Measurements from ENCODE around the gene STK32C. TPM values are rescaled to one million over a fixed set of nuclear protein-coding genes. Genes with fewer than 3 reads are reported as not detected.

Gene STK32C
- total and polyA plus RNA-seq, 2 experiments from 2014 or later = 8.8 to 9.8 TPM

DNA sequence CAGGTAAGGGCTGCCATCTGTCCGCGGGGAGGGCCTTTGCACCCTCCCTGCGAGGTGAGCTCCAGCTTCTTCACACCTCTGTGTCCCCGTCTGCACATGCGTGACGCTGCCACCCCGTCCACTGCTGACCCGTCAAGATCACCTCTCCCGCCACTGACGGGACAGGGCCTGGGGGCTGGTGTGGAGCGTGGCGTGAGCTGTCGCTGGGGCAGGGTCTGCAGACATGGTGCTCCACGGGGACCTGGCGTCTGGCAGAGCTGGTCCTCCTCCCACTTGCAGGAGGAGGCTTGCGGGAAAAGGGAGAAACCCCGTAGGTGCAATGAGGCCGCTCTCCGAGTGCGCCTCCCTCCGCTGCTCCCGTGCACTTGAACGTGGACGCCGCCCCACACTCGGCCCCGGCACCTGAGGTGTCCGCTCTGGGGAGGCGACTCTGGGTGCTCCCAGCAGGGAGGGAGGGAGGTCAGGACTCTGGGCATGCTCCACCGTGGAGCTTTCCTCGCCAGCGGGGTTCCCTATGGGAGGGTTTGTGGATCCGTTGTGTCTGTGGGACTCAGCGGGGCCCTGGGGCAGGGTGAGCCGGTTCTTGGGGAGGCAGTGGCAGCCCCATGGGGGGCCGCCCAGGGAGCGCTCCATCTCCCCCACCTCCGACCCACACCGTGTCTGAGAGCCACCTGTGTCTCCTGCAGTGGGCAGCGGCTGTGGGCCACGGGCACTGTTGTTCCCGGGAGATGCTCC is 138.6 kb downstream of the STK32C start:
- WGBS, 2 experiments (ENCODE audit: low coverage in 1 of 2, low lambda C conversion rate in 2 of 2, missing lambda C conversion rate in 2 of 2) = 79 to 89% methylated on average over 23 to 42 of the region's 42 CpGs
- Histone ChIP-seq H3K4me1 (ENCODE audit: insufficient read depth) (no peaks in the 10 kb centered on the region), H4K20me1 (ENCODE audit: insufficient read depth) (no peaks in the 10 kb centered on the region), H3K27me3 (replicated peaks; ENCODE audit: insufficient read depth) (0 out of 2 replicates have a peak, but pooled peaks cover 5% of the 10 kb centered on the region), H3K9me2 (ENCODE audit: insufficient read depth) (no peaks in the 10 kb centered on the region), H3K27ac (no peak overlapping the region), H3K9me3 (ENCODE audit: low read depth) (no peaks in the 10 kb centered on the region), H3K4me3 (no peak overlapping the region), H3K9ac (no peak overlapping the region), H3K4me2 (ENCODE audit: unreplicated experiment) (no peak overlapping the region), H3K36me3 (ENCODE audit: low read depth) (no peaks in the 10 kb centered on the region), H2AFZ (no peak overlapping the region), H3F3A (ENCODE audit: insufficient read depth) (no peaks in the 10 kb centered on the region), H3K79me2 (ENCODE audit: insufficient read depth) (no peaks in the 10 kb centered on the region)
- no peak for DNase-seq
- TF ChIP-seq EZH2phosphoT487 (IDR thresholded peaks at IDR 0.05; ENCODE audit: insufficient read depth, low read depth) = no peak
- no peak for TF ChIP-seq EZH2 (IDR thresholded peaks at IDR 0.05; ENCODE audit: insufficient read depth, poor library complexity, severe bottlenecking)
- in situ Hi-C loops (cut with MboI) = no loop called here

DNA sequence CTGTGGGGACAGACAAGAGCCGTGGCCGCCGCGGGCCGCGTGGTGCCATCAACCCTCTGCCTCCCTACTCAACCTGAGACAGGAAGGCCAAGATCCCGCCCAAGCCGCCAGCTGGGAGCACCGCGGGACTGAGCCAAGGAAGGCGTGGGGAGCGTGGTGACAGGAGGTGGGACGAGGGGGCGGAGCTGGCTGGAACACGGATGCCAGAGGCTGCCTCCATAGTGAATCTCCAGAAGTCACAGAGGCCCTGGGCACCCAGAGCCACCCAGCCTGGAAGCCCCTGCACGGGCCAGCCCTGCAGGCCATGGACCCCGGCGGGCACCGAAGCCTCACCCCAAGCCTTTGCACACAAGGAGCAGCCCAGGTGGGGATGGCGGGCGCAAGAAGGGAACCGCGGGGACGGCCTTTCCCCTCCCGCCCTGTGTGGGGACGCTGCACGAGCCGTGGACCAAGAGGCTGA is 139.1 kb downstream of the STK32C start:
- Histone ChIP-seq H3K27ac (no peak overlapping the region), H3F3A (ENCODE audit: insufficient read depth) (no peaks in the 10 kb centered on the region), H3K36me3 (ENCODE audit: low read depth) (no peaks in the 10 kb centered on the region), H3K9ac (no peak overlapping the region), H3K4me1 (ENCODE audit: insufficient read depth) (no peaks in the 10 kb centered on the region), H2AFZ (no peak overlapping the region), H4K20me1 (ENCODE audit: insufficient read depth) (no peaks in the 10 kb centered on the region), H3K9me2 (ENCODE audit: insufficient read depth) (no peaks in the 10 kb centered on the region), H3K4me2 (ENCODE audit: unreplicated experiment) (no peak overlapping the region), H3K4me3 (no peak overlapping the region), H3K9me3 (ENCODE audit: low read depth) (no peaks in the 10 kb centered on the region), H3K27me3 (replicated peaks; ENCODE audit: insufficient read depth) (0 out of 2 replicates have a peak, but pooled peaks cover 5% of the 10 kb centered on the region), H3K79me2 (ENCODE audit: insufficient read depth) (no peaks in the 10 kb centered on the region)
- DNase-seq = no peak
- in situ Hi-C loops (cut with MboI) = no loop called here
- TF ChIP-seq EZH2 (IDR thresholded peaks at IDR 0.05; ENCODE audit: insufficient read depth, poor library complexity, severe bottlenecking) = no peak
- TF ChIP-seq EZH2phosphoT487 (IDR thresholded peaks at IDR 0.05; ENCODE audit: insufficient read depth, low read depth) = no peak
- 67% methylated on average over 19 to 21 of the region's 28 CpGs for WGBS, 2 experiments (ENCODE audit: low coverage in 1 of 2, low lambda C conversion rate in 2 of 2, missing lambda C conversion rate in 2 of 2)

DNA sequence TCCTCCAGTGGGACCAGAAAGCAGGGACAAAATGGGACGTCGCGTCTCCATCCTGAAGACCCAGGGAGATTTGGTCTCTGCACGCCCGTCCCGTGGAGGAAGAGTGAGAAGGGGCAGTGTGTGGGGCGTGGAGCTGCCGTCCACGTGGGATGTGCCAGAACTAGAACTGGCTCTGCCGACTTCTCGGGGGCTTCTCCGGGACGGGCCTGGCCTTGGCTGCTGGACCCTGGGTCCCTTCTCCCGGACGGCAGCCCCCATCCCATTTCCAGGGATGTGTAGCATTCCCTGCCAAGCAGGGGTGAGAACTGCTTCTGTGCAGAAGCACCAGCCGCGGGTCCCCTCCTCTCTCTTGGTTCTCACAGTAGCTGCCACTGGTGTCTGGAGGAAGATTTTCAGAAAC is 139.8 kb downstream of the STK32C start:
- Histone ChIP-seq H3K27ac (no peak overlapping the region), H3K4me3 (no peak overlapping the region), H3K9me2 (ENCODE audit: insufficient read depth) (no peaks in the 10 kb centered on the region), H3K4me1 (ENCODE audit: insufficient read depth) (no peaks in the 10 kb centered on the region), H3K4me2 (ENCODE audit: unreplicated experiment) (no peak overlapping the region), H3K9ac (no peak overlapping the region), H3K9me3 (ENCODE audit: low read depth) (no peaks in the 10 kb centered on the region), H2AFZ (no peak overlapping the region), H4K20me1 (ENCODE audit: insufficient read depth) (no peaks in the 10 kb centered on the region), H3K36me3 (ENCODE audit: low read depth) (no peaks in the 10 kb centered on the region), H3K79me2 (ENCODE audit: insufficient read depth) (no peaks in the 10 kb centered on the region), H3F3A (ENCODE audit: insufficient read depth) (no peaks in the 10 kb centered on the region), H3K27me3 (replicated peaks; ENCODE audit: insufficient read depth) (0 out of 2 replicates have a peak, but pooled peaks cover 5% of the 10 kb centered on the region)
- no peak for TF ChIP-seq EZH2 (IDR thresholded peaks at IDR 0.05; ENCODE audit: insufficient read depth, poor library complexity, severe bottlenecking)
- no peak for TF ChIP-seq EZH2phosphoT487 (IDR thresholded peaks at IDR 0.05; ENCODE audit: insufficient read depth, low read depth)
- in situ Hi-C loops (cut with MboI) = no loop called here
- 75 to 76% methylated on average over 17 of the region's 17 CpGs for WGBS, 2 experiments (ENCODE audit: low coverage in 1 of 2, low lambda C conversion rate in 2 of 2, missing lambda C conversion rate in 2 of 2)
- no peak for DNase-seq

DNA sequence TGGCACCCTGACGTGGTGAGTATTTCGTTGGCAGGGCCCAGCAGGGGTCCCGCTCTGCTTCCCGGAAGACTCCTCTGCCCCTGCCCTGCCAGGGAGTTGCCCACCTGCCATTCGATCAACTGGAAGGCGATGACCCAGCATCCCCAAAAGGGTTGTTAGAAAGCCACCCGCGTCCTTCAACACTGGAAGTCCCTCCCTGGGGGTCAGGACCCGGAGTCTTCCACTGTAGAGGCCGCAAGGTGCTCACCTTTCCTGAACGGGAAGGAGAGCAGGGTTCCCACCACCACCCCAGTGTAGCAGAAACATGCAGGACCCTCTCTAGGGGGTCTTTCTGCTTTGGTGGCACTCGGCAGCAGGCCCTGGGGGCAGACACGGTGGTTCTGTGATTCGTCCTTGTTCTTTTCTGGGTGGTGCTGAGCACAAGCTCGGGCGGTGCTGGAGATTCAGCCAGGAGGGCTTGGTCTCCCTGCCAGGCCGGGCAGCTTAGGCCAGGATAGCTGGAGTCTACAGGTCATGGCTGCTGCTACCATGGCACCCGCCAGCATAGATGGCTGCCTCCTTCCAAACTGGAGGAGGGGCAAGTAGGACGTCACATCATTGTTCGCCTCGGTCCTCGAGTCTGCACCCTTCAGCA is 140.6 kb downstream of the STK32C start:
- Histone ChIP-seq H2AFZ (no peak overlapping the region), H3K4me2 (ENCODE audit: unreplicated experiment) (no peak overlapping the region), H3F3A (ENCODE audit: insufficient read depth) (no peaks in the 10 kb centered on the region), H3K79me2 (ENCODE audit: insufficient read depth) (no peaks in the 10 kb centered on the region), H3K9ac (no peak overlapping the region), H3K36me3 (ENCODE audit: low read depth) (no peaks in the 10 kb centered on the region), H3K27me3 (replicated peaks; ENCODE audit: insufficient read depth) (0 out of 2 replicates have a peak, but pooled peaks cover 4% of the 10 kb centered on the region), H3K9me3 (ENCODE audit: low read depth) (no peaks in the 10 kb centered on the region), H3K4me1 (ENCODE audit: insufficient read depth) (no peaks in the 10 kb centered on the region), H4K20me1 (ENCODE audit: insufficient read depth) (no peaks in the 10 kb centered on the region), H3K27ac (no peak overlapping the region), H3K9me2 (ENCODE audit: insufficient read depth) (no peaks in the 10 kb centered on the region), H3K4me3 (no peak overlapping the region)
- in situ Hi-C loops (cut with MboI) = no loop called here
- no peak for DNase-seq
- WGBS, 2 experiments (ENCODE audit: low coverage in 1 of 2, low lambda C conversion rate in 2 of 2, missing lambda C conversion rate in 2 of 2) = 67 to 69% methylated on average over 22 of the region's 22 CpGs
- TF ChIP-seq EZH2 (IDR thresholded peaks at IDR 0.05; ENCODE audit: insufficient read depth, poor library complexity, severe bottlenecking) (no peak), EZH2phosphoT487 (IDR thresholded peaks at IDR 0.05; ENCODE audit: insufficient read depth, low read depth) (no peak)

All from GM23248 (cell line).